ENCODE results near the gene SPINT1.
"Not testable (repeated sequence)": the region's sequence is repeated elsewhere in the genome, so short reads cannot be mapped to it uniquely, and the experiment has no call there.

Gene SPINT1

DNA sequence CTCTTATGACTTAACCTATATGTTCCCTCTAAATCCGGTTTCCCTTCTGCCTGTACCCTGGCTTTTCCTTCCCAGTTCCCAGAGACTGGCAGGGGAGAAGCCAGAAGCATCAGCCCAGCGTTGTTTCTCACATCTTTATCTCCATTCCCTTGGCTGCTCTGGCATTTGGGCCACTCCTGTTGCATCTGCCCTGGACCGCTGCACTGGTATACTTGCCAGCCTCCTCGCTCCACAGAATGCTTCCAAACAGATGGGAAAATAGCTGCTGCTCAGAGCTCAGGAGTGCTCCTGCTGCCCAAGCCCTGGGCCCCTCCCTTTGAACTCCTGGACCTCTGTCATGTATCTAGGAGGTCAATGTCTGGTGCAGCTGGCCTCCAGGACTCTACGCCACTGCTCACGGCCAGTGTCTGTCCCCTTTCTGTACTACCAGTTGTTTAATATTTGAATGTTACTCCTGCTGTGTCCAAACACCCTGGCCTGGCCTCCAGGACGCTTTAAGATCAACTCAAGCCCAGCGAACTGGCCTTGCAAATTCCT, 6.8 kb downstream of the SPINT1 start:
- Histone ChIP-seq H3K9ac (ENCODE audit: low read length) (no peak overlapping the region), H3K27ac (ENCODE audit: low read length) (no peak overlapping the region), H3K36me3 (ENCODE audit: control insufficient read depth, low read depth, low read length) (peaks cover 25% of the 10 kb centered on the region), H3K9me3 (ENCODE audit: control insufficient read depth, low read depth, low read length) (no peaks in the 10 kb centered on the region), H3K27me3 (ENCODE audit: control insufficient read depth, insufficient read depth, low read length) (no peaks in the 10 kb centered on the region), H3K4me1 (ENCODE audit: control insufficient read depth, low read depth, low read length) (peaks cover 6% of the 10 kb centered on the region), H3K4me3 (ENCODE audit: low read length) (no peak overlapping the region)

DNA sequence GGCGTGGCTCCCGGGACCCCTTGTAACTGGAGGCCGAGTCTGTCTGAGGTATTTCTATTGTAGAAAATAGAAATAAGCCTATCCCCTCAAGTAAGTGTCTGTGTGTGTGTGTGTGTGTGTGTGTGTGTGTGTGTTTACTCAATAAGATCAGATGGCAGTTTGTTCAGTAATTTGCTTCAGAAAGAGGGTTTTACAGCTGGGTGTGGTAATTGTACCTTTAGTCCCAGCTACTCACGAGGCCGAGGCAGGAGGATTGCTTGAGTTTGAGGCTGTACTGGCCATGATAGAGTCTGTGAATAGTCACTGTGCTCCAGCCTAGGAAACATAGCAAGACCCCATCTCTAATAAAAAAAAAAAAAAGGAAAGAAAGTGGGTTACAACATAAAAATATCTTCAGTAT, 8.7 kb downstream of the SPINT1 start:
- no peaks in the 10 kb centered on the region for H3K27me3 ChIP-seq (ENCODE audit: control insufficient read depth, insufficient read depth, low read length)
- no peak overlapping the region for H3K27ac ChIP-seq (ENCODE audit: low read length)
- no peak overlapping the region for H3K9ac ChIP-seq (ENCODE audit: low read length)
- no peak overlapping the region for H3K4me3 ChIP-seq (ENCODE audit: low read length)
- no peaks in the 10 kb centered on the region for H3K9me3 ChIP-seq (ENCODE audit: control insufficient read depth, low read depth, low read length)
- H3K4me1 ChIP-seq (ENCODE audit: control insufficient read depth, low read depth, low read length): no peaks in the 10 kb centered on the region
- H3K36me3 ChIP-seq (ENCODE audit: control insufficient read depth, low read depth, low read length): peaks cover 43% of the 10 kb centered on the region

DNA sequence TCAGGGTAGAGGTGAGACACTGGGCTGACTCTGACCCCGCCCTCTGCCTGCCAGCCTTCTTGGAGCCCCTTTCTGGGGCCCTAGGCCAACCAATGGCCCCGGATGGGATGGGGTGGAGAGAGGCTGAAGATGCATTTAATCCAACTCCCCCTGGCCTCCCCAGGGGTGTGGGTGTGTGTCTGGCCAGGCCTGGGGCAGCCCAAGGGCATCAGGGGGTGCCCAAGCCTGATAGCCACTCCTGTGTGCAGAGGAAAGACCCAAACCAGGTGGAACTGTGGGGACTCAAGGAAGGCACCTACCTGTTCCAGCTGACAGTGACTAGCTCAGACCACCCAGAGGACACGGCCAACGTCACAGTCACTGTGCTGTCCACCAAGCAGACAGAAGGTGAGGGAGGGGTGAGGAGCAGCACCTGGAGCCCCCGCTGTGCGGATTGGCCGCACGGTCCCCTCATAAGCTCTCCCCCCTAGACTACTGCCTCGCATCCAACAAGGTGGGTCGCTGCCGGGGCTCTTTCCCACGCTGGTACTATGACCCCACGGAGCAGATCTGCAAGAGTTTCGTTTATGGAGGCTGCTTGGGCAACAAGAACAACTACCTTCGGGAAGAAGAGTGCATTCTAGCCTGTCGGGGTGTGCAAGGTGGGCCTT, 9.5 kb downstream of the SPINT1 start:
- H3K9ac ChIP-seq (ENCODE audit: low read length): no peak overlapping the region
- H3K27ac ChIP-seq (ENCODE audit: low read length): no peak overlapping the region

DNA sequence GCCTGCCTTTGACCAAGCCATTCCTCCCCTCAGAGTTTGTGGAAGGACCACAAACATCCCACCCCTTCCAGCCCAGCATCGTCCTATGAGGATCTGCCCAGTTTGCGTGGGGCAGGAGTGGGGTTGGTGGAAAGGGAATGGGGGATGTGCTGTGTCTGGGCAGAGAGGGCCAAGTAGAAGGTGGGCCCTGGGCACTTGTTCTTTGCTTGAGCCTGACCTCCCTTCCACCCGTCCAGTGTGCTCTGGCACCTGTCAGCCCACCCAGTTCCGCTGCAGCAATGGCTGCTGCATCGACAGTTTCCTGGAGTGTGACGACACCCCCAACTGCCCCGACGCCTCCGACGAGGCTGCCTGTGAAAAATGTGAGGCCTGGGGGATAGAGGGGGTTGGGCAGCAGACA, 10.3 kb downstream of the SPINT1 start:
- H3K27ac ChIP-seq (ENCODE audit: low read length): no peak overlapping the region
- H3K4me1 ChIP-seq (ENCODE audit: control insufficient read depth, low read depth, low read length): no peaks in the 10 kb centered on the region
- H3K36me3 ChIP-seq (ENCODE audit: control insufficient read depth, low read depth, low read length): peaks cover 43% of the 10 kb centered on the region
- H3K4me3 ChIP-seq (ENCODE audit: low read length): no peak overlapping the region
- H3K27me3 ChIP-seq (ENCODE audit: control insufficient read depth, insufficient read depth, low read length): no peaks in the 10 kb centered on the region
- H3K9me3 ChIP-seq (ENCODE audit: control insufficient read depth, low read depth, low read length): no peaks in the 10 kb centered on the region
- no peak overlapping the region for H3K9ac ChIP-seq (ENCODE audit: low read length)

More for the DNA sequence above, 9.5 kb downstream of the SPINT1 start:
- no peaks in the 10 kb centered on the region for H3K27me3 ChIP-seq (ENCODE audit: control insufficient read depth, insufficient read depth, low read length)
- no peaks in the 10 kb centered on the region for H3K9me3 ChIP-seq (ENCODE audit: control insufficient read depth, low read depth, low read length)
- no peak overlapping the region for H3K4me3 ChIP-seq (ENCODE audit: low read length)
- no peaks in the 10 kb centered on the region for H3K4me1 ChIP-seq (ENCODE audit: control insufficient read depth, low read depth, low read length)
- H3K36me3 ChIP-seq (ENCODE audit: control insufficient read depth, low read depth, low read length): peaks cover 43% of the 10 kb centered on the region

DNA sequence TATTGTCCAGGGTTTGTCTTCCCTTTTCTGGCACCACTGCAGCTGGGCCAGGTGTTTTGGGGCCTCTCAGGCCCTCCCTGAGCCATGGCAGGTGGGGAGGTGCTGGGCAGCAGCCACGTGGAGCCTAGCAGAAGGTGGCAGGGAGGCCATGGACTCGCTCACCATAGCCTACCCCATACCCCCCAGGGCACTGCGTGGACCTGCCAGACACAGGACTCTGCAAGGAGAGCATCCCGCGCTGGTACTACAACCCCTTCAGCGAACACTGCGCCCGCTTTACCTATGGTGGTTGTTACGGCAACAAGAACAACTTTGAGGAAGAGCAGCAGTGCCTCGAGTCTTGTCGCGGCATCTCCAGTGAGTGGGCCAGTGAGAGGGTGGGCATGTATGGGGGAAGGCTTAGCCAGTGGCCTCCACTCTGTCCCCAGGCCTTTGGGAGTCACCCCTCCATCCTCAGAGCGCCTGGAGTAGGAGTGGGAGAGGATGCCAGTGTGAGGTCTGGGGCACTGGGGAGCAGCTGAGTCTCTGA, 11.9 kb downstream of the SPINT1 start:
- no peak overlapping the region for H3K4me3 ChIP-seq (ENCODE audit: low read length)
- H3K27me3 ChIP-seq (ENCODE audit: control insufficient read depth, insufficient read depth, low read length): no peaks in the 10 kb centered on the region
- H3K27ac ChIP-seq (ENCODE audit: low read length): no peak overlapping the region
- peaks cover 37% of the 10 kb centered on the region for H3K36me3 ChIP-seq (ENCODE audit: control insufficient read depth, low read depth, low read length)
- H3K4me1 ChIP-seq (ENCODE audit: control insufficient read depth, low read depth, low read length): no peaks in the 10 kb centered on the region
- no peak overlapping the region for H3K9ac ChIP-seq (ENCODE audit: low read length)
- H3K9me3 ChIP-seq (ENCODE audit: control insufficient read depth, low read depth, low read length): no peaks in the 10 kb centered on the region

DNA sequence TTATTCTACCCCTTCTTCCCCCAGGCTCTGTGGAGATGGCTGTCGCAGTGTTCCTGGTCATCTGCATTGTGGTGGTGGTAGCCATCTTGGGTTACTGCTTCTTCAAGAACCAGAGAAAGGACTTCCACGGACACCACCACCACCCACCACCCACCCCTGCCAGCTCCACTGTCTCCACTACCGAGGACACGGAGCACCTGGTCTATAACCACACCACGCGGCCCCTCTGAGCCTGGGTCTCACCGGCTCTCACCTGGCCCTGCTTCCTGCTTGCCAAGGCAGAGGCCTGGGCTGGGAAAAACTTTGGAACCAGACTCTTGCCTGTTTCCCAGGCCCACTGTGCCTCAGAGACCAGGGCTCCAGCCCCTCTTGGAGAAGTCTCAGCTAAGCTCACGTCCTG, 12.9 kb downstream of the SPINT1 start:
- no peak overlapping the region for H3K4me3 ChIP-seq (ENCODE audit: low read length)
- no peak overlapping the region for H3K9ac ChIP-seq (ENCODE audit: low read length)
- H3K9me3 ChIP-seq (ENCODE audit: control insufficient read depth, low read depth, low read length): no peaks in the 10 kb centered on the region
- peaks cover 37% of the 10 kb centered on the region for H3K36me3 ChIP-seq (ENCODE audit: control insufficient read depth, low read depth, low read length)
- H3K4me1 ChIP-seq (ENCODE audit: control insufficient read depth, low read depth, low read length): no peaks in the 10 kb centered on the region
- no peaks in the 10 kb centered on the region for H3K27me3 ChIP-seq (ENCODE audit: control insufficient read depth, insufficient read depth, low read length)
- no peak overlapping the region for H3K27ac ChIP-seq (ENCODE audit: low read length)

DNA sequence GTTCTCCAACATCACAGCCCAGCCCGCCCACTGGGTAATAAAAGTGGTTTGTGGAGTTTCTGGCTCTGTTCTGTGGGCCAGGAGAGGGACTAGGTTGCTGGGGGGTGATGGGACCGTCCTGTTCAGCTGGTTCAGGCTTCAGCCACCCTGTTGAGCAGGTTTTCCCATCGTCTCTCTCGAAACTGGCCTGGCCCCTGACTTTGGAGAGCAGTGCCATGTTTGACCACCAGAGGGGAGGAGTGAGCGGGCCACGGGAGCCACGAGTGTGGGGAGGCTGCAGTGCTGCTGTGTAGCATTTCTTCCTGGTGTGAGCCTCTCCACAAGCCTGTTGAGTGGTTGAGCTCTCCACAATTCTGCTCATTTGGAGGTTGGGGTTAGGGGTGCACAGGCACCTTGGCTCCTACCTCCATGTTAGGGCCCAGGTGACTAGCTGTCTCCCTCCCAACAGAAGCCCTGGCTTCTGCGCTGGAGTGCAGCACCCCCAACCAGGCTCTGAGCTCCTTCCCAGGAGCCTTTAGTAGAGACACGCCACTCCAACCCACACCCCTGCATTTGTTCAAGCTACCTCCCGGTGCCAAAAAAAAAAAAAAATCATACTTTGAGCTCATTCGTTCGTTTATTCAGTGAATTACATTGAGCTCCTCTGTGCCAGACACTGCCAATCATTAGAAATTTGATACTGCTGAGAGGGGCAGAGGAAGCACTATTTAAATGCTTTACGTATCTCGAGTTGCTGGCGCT, 13.9 kb downstream of the SPINT1 start:
- no peak overlapping the region for H3K27ac ChIP-seq (ENCODE audit: low read length)
- H3K36me3 ChIP-seq (ENCODE audit: control insufficient read depth, low read depth, low read length): peaks cover 37% of the 10 kb centered on the region
- no peaks in the 10 kb centered on the region for H3K4me1 ChIP-seq (ENCODE audit: control insufficient read depth, low read depth, low read length)
- no peaks in the 10 kb centered on the region for H3K9me3 ChIP-seq (ENCODE audit: control insufficient read depth, low read depth, low read length)
- H3K9ac ChIP-seq (ENCODE audit: low read length): no peak overlapping the region
- H3K4me3 ChIP-seq (ENCODE audit: low read length): no peak overlapping the region
- no peaks in the 10 kb centered on the region for H3K27me3 ChIP-seq (ENCODE audit: control insufficient read depth, insufficient read depth, low read length)

DNA sequence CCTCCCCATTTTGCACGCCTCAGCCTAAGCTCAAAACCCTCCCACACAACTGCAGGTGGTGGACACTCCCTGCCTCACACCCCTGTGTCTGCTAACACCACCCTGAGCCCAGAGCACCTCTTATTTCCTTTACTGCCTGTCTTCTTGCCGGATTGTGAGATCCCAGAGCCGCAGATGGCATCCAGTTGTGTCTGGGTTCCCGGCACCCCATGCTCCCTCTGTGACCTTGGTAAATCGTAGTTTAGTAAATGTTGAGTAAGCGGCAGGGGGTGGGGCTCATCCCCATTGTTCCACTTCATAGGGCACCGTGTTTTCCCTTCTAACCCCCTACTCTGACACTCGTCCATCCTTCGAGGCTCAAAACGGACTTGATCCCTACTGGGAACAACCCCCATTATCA, 14.9 kb downstream of the SPINT1 start:
- Histone ChIP-seq H3K9ac (ENCODE audit: low read length) (no peak overlapping the region), H3K4me1 (ENCODE audit: control insufficient read depth, low read depth, low read length) (no peaks in the 10 kb centered on the region), H3K36me3 (ENCODE audit: control insufficient read depth, low read depth, low read length) (peaks cover 28% of the 10 kb centered on the region), H3K27me3 (ENCODE audit: control insufficient read depth, insufficient read depth, low read length) (no peaks in the 10 kb centered on the region), H3K9me3 (ENCODE audit: control insufficient read depth, low read depth, low read length) (no peaks in the 10 kb centered on the region), H3K27ac (ENCODE audit: low read length) (no peak overlapping the region), H3K4me3 (ENCODE audit: low read length) (no peak overlapping the region)

DNA sequence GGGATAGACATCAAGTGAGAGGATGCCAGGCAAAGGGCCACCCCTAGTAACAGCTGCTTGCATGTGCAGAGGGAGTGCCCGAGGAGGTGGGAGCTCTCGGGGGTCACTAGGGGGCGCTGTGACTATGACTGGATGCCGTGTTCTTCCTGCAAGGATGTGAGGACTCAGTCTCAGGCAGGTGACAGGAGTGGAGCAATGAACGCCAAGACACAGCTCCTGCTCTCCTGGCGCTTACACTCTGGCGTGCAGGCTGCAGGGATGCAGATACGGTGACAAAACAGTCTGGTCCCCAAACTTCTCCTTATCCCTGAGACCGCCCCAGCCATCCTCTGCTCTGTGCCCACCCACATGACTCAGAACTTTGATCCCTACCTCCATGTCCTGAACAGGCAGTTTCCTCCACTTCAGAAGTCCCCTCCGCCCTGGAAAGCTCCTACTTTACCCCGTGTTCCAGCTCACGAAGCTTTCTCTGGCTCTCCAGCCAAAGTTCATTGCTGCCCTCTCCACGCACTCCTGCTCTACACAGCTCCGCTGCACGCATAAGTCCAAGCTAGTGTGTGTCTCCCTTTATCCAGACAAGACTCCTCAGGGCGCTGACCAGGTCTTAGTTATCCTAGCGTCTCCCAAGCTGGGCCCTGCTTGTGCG, 15.5 kb downstream of the SPINT1 start:
- Histone ChIP-seq H3K9me3 (ENCODE audit: control insufficient read depth, low read depth, low read length) (no peaks in the 10 kb centered on the region), H3K4me3 (ENCODE audit: low read length) (no peak overlapping the region), H3K9ac (ENCODE audit: low read length) (no peak overlapping the region), H3K36me3 (ENCODE audit: control insufficient read depth, low read depth, low read length) (peaks cover 25% of the 10 kb centered on the region), H3K4me1 (ENCODE audit: control insufficient read depth, low read depth, low read length) (no peaks in the 10 kb centered on the region), H3K27ac (ENCODE audit: low read length) (no peak overlapping the region), H3K27me3 (ENCODE audit: control insufficient read depth, insufficient read depth, low read length) (no peaks in the 10 kb centered on the region)

DNA sequence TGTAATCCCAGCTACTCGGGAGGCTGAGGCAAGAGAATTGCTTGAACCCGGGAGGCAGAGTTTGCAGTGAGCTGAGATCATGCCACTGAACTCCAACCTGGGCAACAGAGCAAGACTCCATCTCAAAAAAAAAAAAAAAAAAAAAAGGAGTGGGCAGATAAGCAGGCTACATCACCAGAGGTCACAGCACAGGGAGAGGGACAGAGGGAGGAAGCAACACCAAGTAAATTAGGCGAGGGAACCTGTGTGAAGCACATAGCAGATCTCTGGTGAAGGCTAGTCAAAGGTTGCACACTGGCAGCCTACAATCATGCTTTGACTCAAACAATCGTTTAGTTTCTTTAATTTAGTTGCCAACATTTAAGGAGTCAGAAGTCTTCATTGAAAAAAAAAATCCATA, 17.3 kb downstream of the SPINT1 start:
- not testable (repeated sequence) for H3K4me1 ChIP-seq (ENCODE audit: control insufficient read depth, low read depth, low read length); H3K9me3 ChIP-seq (ENCODE audit: control insufficient read depth, low read depth, low read length); H3K9ac ChIP-seq (ENCODE audit: low read length); H3K27me3 ChIP-seq (ENCODE audit: control insufficient read depth, insufficient read depth, low read length); H3K4me3 ChIP-seq (ENCODE audit: low read length); H3K27ac ChIP-seq (ENCODE audit: low read length)
- H3K36me3 ChIP-seq (ENCODE audit: control insufficient read depth, low read depth, low read length): peaks cover 12% of the 10 kb centered on the region

DNA sequence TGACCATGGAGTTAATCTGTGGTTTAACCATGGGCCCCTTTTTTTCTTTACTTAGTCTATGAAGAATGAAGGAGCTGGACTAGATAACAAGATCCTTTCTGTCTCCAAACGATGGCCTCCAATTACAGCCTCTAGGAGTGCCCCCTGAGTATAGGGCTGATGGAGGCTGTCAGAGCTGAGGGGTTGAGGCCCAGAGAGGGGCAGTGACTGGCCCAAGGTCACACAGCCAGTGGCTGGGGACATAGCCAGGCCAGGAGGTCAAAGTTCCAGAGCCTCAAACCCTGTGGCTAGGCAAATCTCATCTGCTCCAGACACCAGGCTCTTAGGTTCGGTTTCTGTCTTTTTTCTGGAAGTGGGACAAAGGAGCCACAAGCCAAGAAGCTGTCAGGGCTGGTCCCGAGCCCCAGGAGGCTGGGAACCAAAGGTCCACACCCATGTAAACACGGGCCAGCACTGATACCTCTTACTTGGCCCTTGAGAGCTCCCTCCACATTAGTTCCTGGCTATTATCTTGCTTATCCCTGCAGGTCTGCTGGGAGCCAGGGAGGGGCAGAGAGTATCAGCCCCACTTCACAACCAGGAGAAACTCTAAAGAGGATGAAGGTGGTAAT, 19.9 kb downstream of the SPINT1 start:
- H3K27me3 ChIP-seq (ENCODE audit: control insufficient read depth, insufficient read depth, low read length): no peaks in the 10 kb centered on the region
- no peaks in the 10 kb centered on the region for H3K4me1 ChIP-seq (ENCODE audit: control insufficient read depth, low read depth, low read length)
- H3K36me3 ChIP-seq (ENCODE audit: control insufficient read depth, low read depth, low read length): no peaks in the 10 kb centered on the region
- no peaks in the 10 kb centered on the region for H3K9me3 ChIP-seq (ENCODE audit: control insufficient read depth, low read depth, low read length)
- H3K4me3 ChIP-seq (ENCODE audit: low read length): no peak overlapping the region
- no peak overlapping the region for H3K9ac ChIP-seq (ENCODE audit: low read length)
- H3K27ac ChIP-seq (ENCODE audit: low read length): no peak overlapping the region
